H54 (cell line): ENCODE results near the gene RTBDN.

Source experiments
- DNase-seq: peaks from one replicate; pipeline ENCODE4 v3.0.0; 2011; ENCODE audit warnings: low spot score, mixed read lengths; ENCODE audit not compliant: insufficient read length
- FAIRE-seq: peaks from 3 replicates; lab custom pipeline; 2011; peaks lifted over from hg19 to GRCh38; lab: Jason Lieb, UNC
- POLR2A ChIP-seq: IDR thresholded peaks from 2 replicates; pipeline ENCODE4 v1.6.1; 2011; ENCODE audit warnings: low read depth, mild to moderate bottlenecking, low read length

RTBDN gene

DNA sequence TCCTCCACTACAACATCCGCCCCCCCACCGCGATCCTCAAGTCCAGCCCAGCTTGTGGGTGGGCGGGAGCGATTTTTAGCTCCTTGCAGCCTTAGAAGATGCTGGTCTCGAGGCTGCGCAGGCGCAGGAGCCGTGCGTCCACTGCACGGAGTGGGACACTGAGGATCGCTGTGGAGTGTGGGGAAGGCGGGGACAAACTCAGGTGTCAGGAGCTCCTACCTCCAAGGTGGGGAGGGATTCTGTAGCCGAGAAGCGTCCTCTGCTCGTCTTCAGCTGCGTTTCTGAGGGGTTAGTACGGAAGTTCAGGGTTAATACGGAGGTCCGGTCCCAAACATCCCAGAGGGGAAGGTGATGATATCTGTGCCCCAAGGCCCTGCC is at the start of gene RTBDN:
TSS of gene RTBDN (minus strand) at position 14 of the 378 bp plus-strand sequence. CDS start 4,600 bp downstream, outside the sequence.
- DNase-seq (no peak), FAIRE-seq (no peak)
- TF ChIP-seq POLR2A: no peak

DNA sequence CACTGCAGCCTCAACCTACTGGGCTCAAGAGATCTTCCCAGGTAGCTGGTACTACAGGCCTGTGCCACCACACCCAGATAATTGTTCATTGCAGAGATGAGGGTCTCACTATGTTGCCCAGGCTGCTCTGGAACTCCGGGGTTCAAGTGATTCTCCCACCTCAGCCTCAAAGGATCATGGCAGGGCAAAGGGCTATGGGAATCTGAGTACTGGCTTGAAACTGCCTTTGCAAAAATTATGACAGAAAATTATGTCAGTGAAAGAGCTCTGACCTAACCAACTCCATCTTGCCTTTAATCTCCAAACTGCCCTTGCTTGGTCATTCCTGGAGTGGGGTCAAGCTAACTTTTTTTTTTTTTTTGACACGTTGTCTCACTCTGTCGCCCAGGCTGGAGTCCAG is 48.2 kb upstream of the RTBDN start:
- DNase-seq (no peak), FAIRE-seq (no peak)
- TF ChIP-seq POLR2A: no peak

- FAIRE-seq (peak; percentile 38), DNase-seq (peak; percentile 99)
- peak; percentile 15; the same call in 1 of the 2 replicates for TF ChIP-seq POLR2A
These were observed 46.9 kb upstream of the RTBDN start, which contains the start of gene DNASE2 for GRCh38 chr19:12881172-12881808. DNASE2 (minus strand) TSS chr19:12881449; CDS start chr19:12881375, 74 bp downstream.

- FAIRE-seq: no peak
- DNase-seq: peak; percentile 52
- no peak for TF ChIP-seq POLR2A
These were observed 46.3 kb upstream of the RTBDN start for GRCh38 chr19:12880551-12881171.

DNA sequence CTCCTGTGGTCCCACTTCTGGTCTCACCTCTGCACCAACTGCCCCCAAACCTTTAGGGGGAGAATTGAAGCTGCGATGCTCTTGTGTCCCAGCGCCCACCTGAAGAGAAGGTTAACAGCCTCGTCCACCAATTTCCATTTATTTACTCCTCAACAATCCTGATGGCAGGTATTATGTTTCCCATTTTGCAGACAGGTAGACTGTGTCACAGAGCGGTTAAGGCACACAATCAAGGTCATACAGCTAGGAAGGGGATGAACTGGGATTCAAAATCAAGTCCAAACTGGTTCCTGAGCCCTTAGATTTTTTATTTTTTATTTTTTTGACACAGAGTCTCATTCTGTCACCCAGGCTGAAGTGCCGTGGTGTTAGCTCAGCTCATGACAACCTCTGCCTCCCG is 40.7 kb upstream of the RTBDN start:
- TF ChIP-seq POLR2A: no peak
- FAIRE-seq: no peak
- no peak for DNase-seq

- no peak for DNase-seq
- no peak for FAIRE-seq
- no peak for TF ChIP-seq POLR2A
These were observed 39.7 kb upstream of the RTBDN start for GRCh38 chr19:12873891-12874745.

DNA sequence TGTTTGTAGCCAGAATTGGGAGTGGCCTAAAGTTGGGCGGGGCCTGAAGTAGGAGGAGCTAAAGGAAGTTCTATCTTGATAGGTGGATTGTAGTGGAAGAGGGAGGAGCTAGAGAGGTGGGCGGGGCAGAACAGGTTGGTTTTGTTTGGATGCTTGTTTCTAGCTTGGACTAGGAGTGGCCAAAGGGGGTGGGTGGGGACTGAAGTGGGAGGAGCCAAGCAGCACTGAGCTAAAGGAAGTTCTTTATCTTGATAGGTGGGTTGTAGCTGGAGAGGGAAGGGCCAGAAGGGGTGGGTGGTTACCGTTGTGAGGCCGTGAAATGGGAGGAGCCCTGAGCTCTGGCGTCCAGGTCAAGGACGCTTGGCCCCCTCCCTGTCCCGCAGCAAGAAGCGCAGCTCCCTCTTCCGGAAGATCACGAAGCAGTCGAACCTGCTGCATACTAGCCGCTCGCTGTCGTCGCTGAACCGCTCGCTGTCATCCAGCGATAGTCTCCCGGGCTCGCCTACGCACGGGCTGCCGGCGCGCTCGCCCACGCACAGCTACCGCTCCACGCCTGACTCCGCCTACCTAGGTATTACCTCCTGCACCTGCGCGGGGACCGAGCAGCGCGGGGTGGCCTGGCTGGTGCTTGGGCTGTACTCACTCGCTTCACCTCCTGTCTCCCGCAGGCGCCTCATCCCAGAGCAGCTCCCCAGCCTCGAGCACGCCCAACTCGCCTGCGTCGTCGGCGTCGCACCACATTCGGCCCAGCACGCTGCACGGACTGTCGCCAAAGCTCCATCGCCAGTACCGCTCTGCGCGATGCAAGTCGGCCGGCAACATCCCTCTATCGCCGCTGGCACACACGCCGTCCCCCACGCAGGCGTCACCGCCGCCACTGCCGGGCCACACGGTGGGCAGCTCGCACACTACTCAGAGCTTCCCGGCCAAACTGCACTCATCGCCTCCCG is 38.8 kb upstream of the RTBDN start:
- no peak for TF ChIP-seq POLR2A
- FAIRE-seq (no peak), DNase-seq (peak; percentile 63)

- DNase-seq (no peak), FAIRE-seq (no peak)
- no peak for TF ChIP-seq POLR2A
These were observed 37.9 kb upstream of the RTBDN start for GRCh38 chr19:12872255-12872654.

- no peak for TF ChIP-seq POLR2A
- DNase-seq (no peak), FAIRE-seq (no peak)
These were observed 37.3 kb upstream of the RTBDN start for GRCh38 chr19:12871681-12872080.

- FAIRE-seq: no peak
- TF ChIP-seq POLR2A: no peak
- DNase-seq: no peak
These were observed 34.2 kb upstream of the RTBDN start for GRCh38 chr19:12868540-12869112.

DNA sequence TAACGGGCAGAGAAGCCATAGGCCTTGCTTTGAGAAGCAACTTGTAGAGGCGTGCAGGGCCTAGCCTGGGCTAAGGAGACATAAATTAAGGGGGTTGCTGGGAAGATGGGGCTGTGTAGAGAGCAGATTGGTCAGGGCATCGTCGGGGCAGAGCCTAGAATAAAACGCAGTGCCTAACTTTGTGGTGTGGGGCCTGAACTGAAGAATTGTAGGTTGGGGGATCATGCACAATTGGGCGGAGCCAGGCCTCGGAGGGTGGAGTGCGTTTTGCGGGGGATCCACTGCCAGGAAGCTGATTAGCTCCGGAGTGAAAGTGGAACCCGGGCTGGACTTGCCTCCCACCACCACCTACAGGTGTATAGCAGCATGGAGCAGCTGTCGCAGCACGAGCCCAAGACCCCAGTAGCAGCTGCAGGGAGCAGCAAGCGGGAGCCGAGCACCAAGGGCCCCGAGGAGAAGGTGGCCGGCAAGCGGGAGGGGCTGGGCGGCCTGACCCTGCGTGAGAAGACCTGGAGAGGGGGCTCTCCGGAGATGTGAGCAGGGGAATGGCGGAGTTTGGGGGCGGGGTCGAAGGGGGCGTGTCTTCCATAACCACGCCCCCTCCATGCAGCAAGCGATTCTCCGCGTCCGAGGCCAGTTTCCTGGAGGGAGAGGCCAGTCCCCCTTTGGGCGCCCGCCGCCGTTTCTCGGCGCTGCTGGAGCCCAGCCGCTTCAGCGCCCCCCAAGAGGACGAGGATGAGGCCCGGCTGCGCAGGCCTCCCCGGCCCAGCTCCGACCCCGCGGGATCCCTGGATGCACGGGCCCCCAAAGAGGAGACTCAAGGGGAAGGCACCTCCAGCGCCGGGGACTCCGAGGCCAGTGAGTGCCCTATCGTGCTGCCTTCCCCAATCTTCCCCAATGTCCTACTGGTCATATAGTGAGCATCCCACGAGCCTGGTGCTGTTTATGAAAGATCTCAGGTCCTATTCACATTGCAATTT is 33.0 kb upstream of the RTBDN start:
- TF ChIP-seq POLR2A: no peak
- peak; percentile 67 for DNase-seq

More for the DNA sequence above, 33.0 kb upstream of the RTBDN start:
- FAIRE-seq: no peak
